Loucy (cell line): ENCODE results near the gene ARHGAP6.

ENCODE experiments used
- EZH2phosphoT487 ChIP-seq: fragments of 200-600 bp; IDR thresholded peaks from 2 replicates; pipeline ENCODE4 v1.6.1; 2018; ENCODE audit warnings: antibody characterized with exemption, mild to moderate bottlenecking, moderate library complexity, borderline replicate concordance
- TF ChIP-seq, protein P1 (sequence below): fragments of 200-600 bp; sonication (generic); conservative IDR thresholded peaks from 2 replicates; pipeline ENCODE4 v1.5.1; 2014; ENCODE audit warnings: mild to moderate bottlenecking, antibody characterized with exemption, low read length

DNA sequence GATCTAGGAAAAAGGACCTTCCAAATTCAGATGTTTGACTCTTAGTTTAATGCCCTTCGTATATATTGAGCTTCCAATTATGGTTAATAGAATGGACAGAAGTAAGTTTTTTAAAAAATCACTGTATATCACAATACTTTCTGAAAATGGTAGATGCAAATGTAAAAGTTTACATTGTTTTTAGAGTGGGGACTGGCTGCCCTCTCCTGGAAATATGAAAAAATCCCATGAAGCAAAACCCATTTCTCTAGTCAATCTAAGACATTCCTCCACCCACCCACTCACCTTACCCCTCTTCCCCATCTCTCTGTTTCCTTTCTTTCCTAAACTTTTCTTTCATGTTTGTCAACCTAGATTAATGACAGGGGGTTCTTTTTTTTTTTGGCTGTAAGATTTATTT lies 134.5 kb downstream of the ARHGAP6 start:
- TF ChIP-seq, protein P1, sequence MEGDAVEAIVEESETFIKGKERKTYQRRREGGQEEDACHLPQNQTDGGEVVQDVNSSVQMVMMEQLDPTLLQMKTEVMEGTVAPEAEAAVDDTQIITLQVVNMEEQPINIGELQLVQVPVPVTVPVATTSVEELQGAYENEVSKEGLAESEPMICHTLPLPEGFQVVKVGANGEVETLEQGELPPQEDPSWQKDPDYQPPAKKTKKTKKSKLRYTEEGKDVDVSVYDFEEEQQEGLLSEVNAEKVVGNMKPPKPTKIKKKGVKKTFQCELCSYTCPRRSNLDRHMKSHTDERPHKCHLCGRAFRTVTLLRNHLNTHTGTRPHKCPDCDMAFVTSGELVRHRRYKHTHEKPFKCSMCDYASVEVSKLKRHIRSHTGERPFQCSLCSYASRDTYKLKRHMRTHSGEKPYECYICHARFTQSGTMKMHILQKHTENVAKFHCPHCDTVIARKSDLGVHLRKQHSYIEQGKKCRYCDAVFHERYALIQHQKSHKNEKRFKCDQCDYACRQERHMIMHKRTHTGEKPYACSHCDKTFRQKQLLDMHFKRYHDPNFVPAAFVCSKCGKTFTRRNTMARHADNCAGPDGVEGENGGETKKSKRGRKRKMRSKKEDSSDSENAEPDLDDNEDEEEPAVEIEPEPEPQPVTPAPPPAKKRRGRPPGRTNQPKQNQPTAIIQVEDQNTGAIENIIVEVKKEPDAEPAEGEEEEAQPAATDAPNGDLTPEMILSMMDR = 0 out of 2 replicates have a peak, but pooled peaks have one; percentile 13
- no peak for TF ChIP-seq EZH2phosphoT487
